A673 (cell line): ENCODE data around the gene DNAJB2.

Experiments used
- CTCF ChIP-seq: fragments of 300-800, 200-600 bp; sonication (generic); conservative IDR thresholded peaks from 2 replicates; pipeline ENCODE4 v1.5.1; 2017; ENCODE audit warnings: low read depth, mild to moderate bottlenecking, antibody characterized with exemption, low read length, moderate library complexity, mixed read lengths
- EZH2 ChIP-seq: fragments of 200-600 bp; sonication (generic); IDR thresholded peaks from 2 replicates; pipeline ENCODE4 v1.6.1; 2017; ENCODE audit warnings: borderline replicate concordance, low read depth, mild to moderate bottlenecking, mixed read lengths, antibody characterized with exemption, low read length; ENCODE audit not compliant: poor library complexity, severe bottlenecking

- no peak for TF ChIP-seq CTCF
- no peak for TF ChIP-seq EZH2
Measured at GRCh38 chr2:219292616-219293015, 13.4 kb downstream of the DNAJB2 start.
